Peyer's patch (tissue), 4 donors: ENCODE measurements around the gene ACRBP.

ENCODE experiments used
- POLR2A ChIP-seq, 2 donors: fragments of 450-650 bp; IDR thresholded peaks; one replicate each; pipeline ENCODE4 v1.5.1; 2017; ENCODE audit warnings: antibody characterized with exemption in 2 of 2, mild to moderate bottlenecking in 2 of 2, moderate library complexity in 2 of 2
- TF ChIP-seq, protein P1 (sequence below), 6 experiments: fragments of 450-650 bp in 4 of 6; fragments of 200-600 bp in 2 of 6; sonication (generic) in 1 of 6; IDR thresholded peaks; one replicate each; pipeline ENCODE4 v1.5.1; 2017 to 2019; ENCODE audit warnings: antibody characterized with exemption in 6 of 6, mild to moderate bottlenecking in 3 of 6, moderate library complexity in 1 of 6

- TF ChIP-seq, protein P1, sequence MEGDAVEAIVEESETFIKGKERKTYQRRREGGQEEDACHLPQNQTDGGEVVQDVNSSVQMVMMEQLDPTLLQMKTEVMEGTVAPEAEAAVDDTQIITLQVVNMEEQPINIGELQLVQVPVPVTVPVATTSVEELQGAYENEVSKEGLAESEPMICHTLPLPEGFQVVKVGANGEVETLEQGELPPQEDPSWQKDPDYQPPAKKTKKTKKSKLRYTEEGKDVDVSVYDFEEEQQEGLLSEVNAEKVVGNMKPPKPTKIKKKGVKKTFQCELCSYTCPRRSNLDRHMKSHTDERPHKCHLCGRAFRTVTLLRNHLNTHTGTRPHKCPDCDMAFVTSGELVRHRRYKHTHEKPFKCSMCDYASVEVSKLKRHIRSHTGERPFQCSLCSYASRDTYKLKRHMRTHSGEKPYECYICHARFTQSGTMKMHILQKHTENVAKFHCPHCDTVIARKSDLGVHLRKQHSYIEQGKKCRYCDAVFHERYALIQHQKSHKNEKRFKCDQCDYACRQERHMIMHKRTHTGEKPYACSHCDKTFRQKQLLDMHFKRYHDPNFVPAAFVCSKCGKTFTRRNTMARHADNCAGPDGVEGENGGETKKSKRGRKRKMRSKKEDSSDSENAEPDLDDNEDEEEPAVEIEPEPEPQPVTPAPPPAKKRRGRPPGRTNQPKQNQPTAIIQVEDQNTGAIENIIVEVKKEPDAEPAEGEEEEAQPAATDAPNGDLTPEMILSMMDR (IDR thresholded peaks at IDR 0.05) = no peak
- TF ChIP-seq POLR2A (IDR thresholded peaks at IDR 0.05) = no peak
Measured at GRCh38 chr12:6592087-6592486, 55.1 kb downstream of the ACRBP start.
